Breast epithelium (tissue), 4 donors: Measurements from ENCODE around the gene MSANTD4. TPM values are rescaled to one million over a fixed set of nuclear protein-coding genes. Genes with fewer than 3 reads are reported as not detected.
"Not testable (repeated sequence)": the region's sequence is repeated elsewhere in the genome, so short reads cannot be mapped to it uniquely, and the experiment has no call there.

ENCODE experiments used
- DNase-seq, 2 donors: peaks; one replicate each; pipeline ENCODE4 v3.0.0-alpha.2; 2019; ENCODE audit warnings: low spot score in 2 of 2
- H3K27ac ChIP-seq, 2 donors: fragments of 200-600 bp; sonication (generic) in 1 of 2; one replicate each; pipeline ENCODE4 v1.5.1; 2016 to 2019; ENCODE audit warnings: mild to moderate bottlenecking in 1 of 2
- H3K27me3 ChIP-seq, 2 donors: fragments of 200-600 bp; sonication (generic) in 1 of 2; one replicate each; pipeline versions ENCODE4 v1.5.1 to v1.6.0; 2017 to 2019; ENCODE audit warnings: control low read depth in 1 of 2, mild to moderate bottlenecking in 1 of 2
- H3K36me3 ChIP-seq: fragments of 200-600 bp; one replicate; pipeline ENCODE4 v1.5.1; 2019
- H3K4me1 ChIP-seq, 2 donors: fragments of 200-600 bp; sonication (generic); one replicate each; pipeline ENCODE4 v1.5.1; 2016 to 2019; ENCODE audit warnings: control low read depth in 1 of 2
- H3K4me3 ChIP-seq, 3 donors: fragments of 200-600 bp; sonication (generic); 1 replicate in 2 of 3; 2 replicates in 1 of 3; pipeline ENCODE4 v1.5.1; 2016 to 2019; ENCODE audit warnings: mild to moderate bottlenecking in 3 of 3, moderate library complexity in 2 of 3
- H3K9me3 ChIP-seq, 2 donors: fragments of 200-600 bp; sonication (generic) in 1 of 2; one replicate each; pipeline ENCODE4 v1.5.1; 2016 to 2019; ENCODE audit warnings: control low read depth in 1 of 2
- CTCF ChIP-seq, 3 donors: fragments of 450-650 bp; IDR thresholded peaks; one replicate each; pipeline ENCODE4 v1.5.1; 2016 to 2017; ENCODE audit warnings: antibody characterized with exemption in 3 of 3, mild to moderate bottlenecking in 3 of 3, moderate library complexity in 3 of 3
- POLR2A ChIP-seq: fragments of 450-650 bp; IDR thresholded peaks from one replicate; pipeline ENCODE4 v1.6.1; 2016; ENCODE audit warnings: antibody characterized with exemption, mild to moderate bottlenecking, moderate library complexity
- POLR2AphosphoS5 ChIP-seq, 3 donors: sonication (generic); formaldehyde crosslinking; IDR thresholded peaks; one replicate each; pipeline ENCODE4 v1.6.1; 2017; ENCODE audit warnings: antibody characterized with exemption in 3 of 3
- intact Hi-C: fragments of 100-400 bp; cut with DNase I; formaldehyde crosslinking; loops from one replicate; pipeline ENCODE4 v1.15.1; 2023; ENCODE audit warnings: low total_unique reads
- total RNA-seq, 3 donors: library from RNA; depleted of rRNA; stranded (reverse); fragments of >200 nt; gene quantifications; one replicate each; pipeline ENCODE4 v1.1.0, GENCODE V29; 2016

Gene MSANTD4
- total RNA-seq, 3 donors from 2014 or later = 18.9 to 29.0 (median 22.3) TPM

- Histone ChIP-seq H3K27me3 (no peaks in the 10 kb centered on the region), H3K36me3 (no peaks in the 10 kb centered on the region), H3K4me1 (no peaks in the 10 kb centered on the region), H3K4me3 (no peak overlapping the region), H3K27ac (no peak overlapping the region), H3K9me3 (no peaks in the 10 kb centered on the region)
- TF ChIP-seq POLR2AphosphoS5 (IDR thresholded peaks at IDR 0.05) (no peak), CTCF (IDR thresholded peaks at IDR 0.05) (no peak), POLR2A (no peak)
- no peak for DNase-seq
- intact Hi-C loops = no loop called here
These were observed 39.3 kb upstream of the MSANTD4 start for GRCh38 chr11:106061249-106061784.

GRCh38 chr11:106059617-106060016, 37.6 kb upstream of the MSANTD4 start:
- Histone ChIP-seq H3K4me3 (no peak overlapping the region), H3K4me1 (no peaks in the 10 kb centered on the region), H3K36me3 (no peaks in the 10 kb centered on the region), H3K27me3 (no peaks in the 10 kb centered on the region), H3K27ac (no peak overlapping the region), H3K9me3 (no peaks in the 10 kb centered on the region)
- no peak for DNase-seq
- intact Hi-C loops = no loop called here
- TF ChIP-seq CTCF (IDR thresholded peaks at IDR 0.05) (no peak), POLR2A (no peak), POLR2AphosphoS5 (IDR thresholded peaks at IDR 0.05) (no peak)

- DNase-seq, intact Hi-C loops: not testable (repeated sequence)
These were observed 36.3 kb upstream of the MSANTD4 start for GRCh38 chr11:106058377-106058776.

GRCh38 chr11:106051103-106051502, 29.1 kb upstream of the MSANTD4 start:
- no peak overlapping the region for H3K27ac ChIP-seq
- DNase-seq = no peak
- H3K27me3 ChIP-seq = no peaks in the 10 kb centered on the region
- H3K4me1 ChIP-seq = no peaks in the 10 kb centered on the region
- H3K4me3 ChIP-seq = no peak overlapping the region
- intact Hi-C loops = no loop called here
- H3K36me3 ChIP-seq = no peaks in the 10 kb centered on the region
- no peak for TF ChIP-seq POLR2AphosphoS5 (IDR thresholded peaks at IDR 0.05)
- no peak for TF ChIP-seq POLR2A
- TF ChIP-seq CTCF (IDR thresholded peaks at IDR 0.05) = no peak
- H3K9me3 ChIP-seq = no peaks in the 10 kb centered on the region

More at GRCh38 chr11:106058377-106058776, 36.3 kb upstream of the MSANTD4 start:
- not testable (repeated sequence) for H3K36me3 ChIP-seq, H3K27me3 ChIP-seq, H3K9me3 ChIP-seq, H3K4me1 ChIP-seq, H3K4me3 ChIP-seq, H3K27ac ChIP-seq

- no peak for DNase-seq
- TF ChIP-seq POLR2A (no peak), POLR2AphosphoS5 (IDR thresholded peaks at IDR 0.05) (no peak), CTCF (IDR thresholded peaks at IDR 0.05) (no peak)
- no peaks in the 10 kb centered on the region for H3K4me1 ChIP-seq
- no peaks in the 10 kb centered on the region for H3K36me3 ChIP-seq
- H3K4me3 ChIP-seq = no peak overlapping the region
- H3K27me3 ChIP-seq = no peaks in the 10 kb centered on the region
- H3K27ac ChIP-seq = no peak overlapping the region
- intact Hi-C loops = no loop called here
- H3K9me3 ChIP-seq = no peaks in the 10 kb centered on the region
These were observed 27.9 kb upstream of the MSANTD4 start for GRCh38 chr11:106049727-106050476.
